CD4-positive, alpha-beta memory T cell (primary cell): ENCODE results near the gene EEF1AKMT1. TPM values are rescaled to one million over a fixed set of nuclear protein-coding genes. Genes with fewer than 3 reads are reported as not detected.
"Not testable (repeated sequence)": the region's sequence is repeated elsewhere in the genome, so short reads cannot be mapped to it uniquely, and the experiment has no call there.

ENCODE experiments used
- CTCF ChIA-PET: fragments of 350-600 bp; sonication (Branson Sonifier 250); formaldehyde crosslinking; loops from one replicate; lab custom pipeline; 2021; ENCODE audit warnings: inconsistent platforms; ENCODE audit not compliant: partially characterized antibody; lab: Charles Lee
- POLR2A ChIA-PET: fragments of 350-600 bp; sonication (Branson Sonifier 250); formaldehyde crosslinking; loops from one replicate; lab custom pipeline; 2021; ENCODE audit not compliant: partially characterized antibody; lab: Charles Lee
- DNase-seq, 5 donors: peaks; one replicate each; pipeline versions ENCODE4 v3.0.0 to v3.0.0-alpha.2; 2020 to 2022; ENCODE audit warnings: mixed read lengths in 1 of 5
- H3K27ac ChIP-seq: one replicate; pipeline ENCODE4 v1.7.0; 2013; ENCODE audit warnings: low read depth, low read length
- H3K27me3 ChIP-seq: 2 replicates; pipeline ENCODE4 v1.7.0; 2013; ENCODE audit warnings: mild to moderate bottlenecking, low read length, moderate library complexity; ENCODE audit not compliant: insufficient read depth
- H3K36me3 ChIP-seq: 2 replicates; pipeline ENCODE4 v1.7.0; 2013; ENCODE audit warnings: mild to moderate bottlenecking, low read length, moderate library complexity; ENCODE audit not compliant: insufficient read depth
- H3K4me1 ChIP-seq: 2 replicates; pipeline ENCODE4 v1.7.0; 2013; ENCODE audit warnings: mild to moderate bottlenecking, low read length, moderate library complexity; ENCODE audit not compliant: insufficient read depth
- H3K4me3 ChIP-seq, 2 donors: one replicate each; pipeline ENCODE4 v1.7.0; 2013; ENCODE audit warnings: low read length in 2 of 2, mild to moderate bottlenecking in 1 of 2
- H3K9me3 ChIP-seq, 2 donors: one replicate each; pipeline ENCODE4 v1.7.0; 2013; ENCODE audit warnings: low read length in 2 of 2, control low read depth in 1 of 2; ENCODE audit not compliant: control insufficient read depth in 1 of 2
- H3K27ac Mint-ChIP-seq, 7 donors: one replicate each; pipeline ENCODE4 v1.8.0; 2020 to 2021; ENCODE audit warnings: mixed read lengths in 7 of 7, mild to moderate bottlenecking in 6 of 7, inconsistent platforms in 3 of 7, moderate library complexity in 3 of 7
- H3K27me3 Mint-ChIP-seq, 2 donors: one replicate each; pipeline ENCODE4 v1.8.0; 2020 to 2021; ENCODE audit warnings: mixed read lengths in 2 of 2
- H3K36me3 Mint-ChIP-seq, 2 donors: one replicate each; pipeline ENCODE4 v1.8.0; 2020 to 2021; ENCODE audit warnings: mixed read lengths in 2 of 2, inconsistent platforms in 1 of 2, mild to moderate bottlenecking in 1 of 2
- H3K4me1 Mint-ChIP-seq, 4 donors: one replicate each; pipeline ENCODE4 v1.8.0; 2020 to 2021; ENCODE audit warnings: mixed read lengths in 4 of 4, mild to moderate bottlenecking in 1 of 4
- H3K4me3 Mint-ChIP-seq, 8 donors: one replicate each; pipeline ENCODE4 v1.8.0; 2020 to 2021; ENCODE audit warnings: mixed read lengths in 8 of 8, mild to moderate bottlenecking in 7 of 8, moderate library complexity in 6 of 8, inconsistent platforms in 3 of 8
- H3K9me3 Mint-ChIP-seq, 8 donors: one replicate each; pipeline ENCODE4 v1.8.0; 2020 to 2021; ENCODE audit warnings: mixed read lengths in 8 of 8, mild to moderate bottlenecking in 5 of 8, inconsistent platforms in 3 of 8, moderate library complexity in 1 of 8
- intact Hi-C: fragments of 100-400 bp; cut with micrococcal nuclease; formaldehyde crosslinking; loops from one replicate; pipeline ENCODE4 v1.15.1; 2023
- polyA plus RNA-seq, 2 donors: library from polyadenylated mRNA; unstranded; fragments of 300-500 nt; fragmentation: Illumina TruSeq; gene quantifications; one replicate each; pipeline ENCODE4 v1.2.3, GENCODE V29; 2021
- total RNA-seq, 2 experiments: library from RNA; stranded (reverse); gene quantifications; one replicate each; pipeline ENCODE4 v1.2.3, GENCODE V29; 2021

Gene EEF1AKMT1
- total and polyA plus RNA-seq, 4 experiments from 2014 or later: 8.1 to 16.2 (median 10.1) TPM

DNA sequence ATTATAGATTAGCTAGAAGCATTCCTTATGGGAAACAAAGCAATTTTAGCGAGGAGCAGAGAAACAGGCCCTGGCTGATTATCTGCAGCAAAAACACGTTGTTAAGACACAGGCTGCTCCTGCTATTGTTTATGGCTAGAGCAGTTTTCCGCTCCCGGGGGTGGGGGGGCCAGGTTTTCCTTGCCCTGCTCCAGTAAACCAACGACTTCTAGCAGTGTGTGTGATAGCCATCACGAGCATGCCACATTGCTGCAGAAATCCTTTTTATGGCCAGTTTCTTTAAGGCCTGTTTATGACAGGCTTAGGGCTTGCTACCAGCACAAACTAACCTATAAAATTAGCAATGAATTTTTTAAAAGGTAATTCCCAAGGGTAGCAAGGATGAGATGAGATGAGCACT is 88.7 kb downstream of the EEF1AKMT1 start:
- no peaks in the 10 kb centered on the region for H3K9me3 ChIP-seq
- H3K4me1 ChIP-seq: no peaks in the 10 kb centered on the region
- H3K27me3 ChIP-seq: no peaks in the 10 kb centered on the region
- Mint-ChIP-seq H3K4me3 (no peak overlapping the region), H3K4me1 (no peaks in the 10 kb centered on the region), H3K9me3 (no peaks in the 10 kb centered on the region), H3K27me3 (no peaks in the 10 kb centered on the region), H3K27ac (no peak overlapping the region), H3K36me3 (peaks cover 8 to 28% of the 10 kb centered on the region in 2 donors)
- no peak overlapping the region for H3K27ac ChIP-seq
- ChIA-PET POLR2A (no interaction called here), CTCF (no interaction called here)
- no peak overlapping the region for H3K4me3 ChIP-seq
- intact Hi-C loops: no loop called here
- no peaks in the 10 kb centered on the region for H3K36me3 ChIP-seq
- no peak for DNase-seq

DNA sequence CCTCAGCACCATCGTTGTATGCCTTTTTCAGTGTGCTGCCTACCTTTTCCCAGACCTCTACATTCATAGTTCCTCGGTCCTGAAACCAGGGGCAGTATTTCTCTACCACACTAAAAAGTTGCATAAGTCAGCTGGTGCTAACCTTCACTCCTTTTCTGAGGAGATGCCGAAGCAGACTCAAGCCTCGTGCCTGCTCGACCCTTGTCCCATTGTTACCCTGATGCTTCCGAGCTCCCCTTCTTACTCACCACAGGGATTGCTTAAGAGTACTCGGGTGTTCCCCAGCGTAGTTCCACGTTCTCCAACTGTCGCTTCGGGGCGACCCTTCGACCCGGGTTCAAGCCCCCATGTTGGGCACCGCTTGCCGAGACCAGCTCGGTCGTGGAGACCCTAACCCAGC is 89.2 kb downstream of the EEF1AKMT1 start:
- Histone ChIP-seq H3K4me1 (no peaks in the 10 kb centered on the region), H3K36me3 (no peaks in the 10 kb centered on the region), H3K27me3 (no peaks in the 10 kb centered on the region), H3K4me3 (no peak overlapping the region), H3K27ac (no peak overlapping the region), H3K9me3 (no peaks in the 10 kb centered on the region)
- Mint-ChIP-seq H3K27ac (no peak overlapping the region), H3K4me1 (no peaks in the 10 kb centered on the region), H3K9me3 (no peaks in the 10 kb centered on the region), H3K4me3 (no peak overlapping the region), H3K36me3 (peaks cover 8 to 22% of the 10 kb centered on the region in 2 donors), H3K27me3 (no peaks in the 10 kb centered on the region)
- no peak for DNase-seq
- ChIA-PET CTCF (no interaction called here), POLR2A (no interaction called here)
- intact Hi-C loops: no loop called here

DNA sequence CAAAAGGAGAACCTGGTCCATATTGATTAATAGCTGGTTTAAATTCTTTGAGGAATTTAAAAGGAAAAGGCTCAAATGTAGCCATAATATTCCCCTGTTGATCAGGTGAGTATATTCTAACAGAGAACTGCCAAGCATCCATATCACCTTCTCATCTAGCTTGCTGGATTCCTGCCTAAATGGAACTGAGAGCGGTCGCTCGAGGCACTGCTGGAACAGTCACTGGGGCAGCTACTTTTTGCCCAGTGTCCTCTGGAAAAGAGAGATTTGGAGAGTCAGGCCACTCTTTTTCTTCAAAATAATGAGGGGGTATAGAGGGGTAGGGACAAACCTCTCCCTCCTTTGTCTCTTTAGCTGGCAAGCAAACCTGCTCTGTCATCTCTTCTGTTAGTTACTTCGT is 89.7 kb downstream of the EEF1AKMT1 start:
- no peak overlapping the region for H3K27ac ChIP-seq
- H3K4me3 ChIP-seq: no peak overlapping the region
- Mint-ChIP-seq H3K4me3 (no peak overlapping the region), H3K4me1 (no peaks in the 10 kb centered on the region), H3K9me3 (no peaks in the 10 kb centered on the region), H3K36me3 (peaks cover 8 to 18% of the 10 kb centered on the region in 2 donors), H3K27ac (no peak overlapping the region), H3K27me3 (no peaks in the 10 kb centered on the region)
- CTCF ChIA-PET: no interaction called here
- no peaks in the 10 kb centered on the region for H3K27me3 ChIP-seq
- intact Hi-C loops: no loop called here
- no peak for DNase-seq
- H3K9me3 ChIP-seq: no peaks in the 10 kb centered on the region
- H3K4me1 ChIP-seq: no peaks in the 10 kb centered on the region
- POLR2A ChIA-PET: no interaction called here
- no peaks in the 10 kb centered on the region for H3K36me3 ChIP-seq

DNA sequence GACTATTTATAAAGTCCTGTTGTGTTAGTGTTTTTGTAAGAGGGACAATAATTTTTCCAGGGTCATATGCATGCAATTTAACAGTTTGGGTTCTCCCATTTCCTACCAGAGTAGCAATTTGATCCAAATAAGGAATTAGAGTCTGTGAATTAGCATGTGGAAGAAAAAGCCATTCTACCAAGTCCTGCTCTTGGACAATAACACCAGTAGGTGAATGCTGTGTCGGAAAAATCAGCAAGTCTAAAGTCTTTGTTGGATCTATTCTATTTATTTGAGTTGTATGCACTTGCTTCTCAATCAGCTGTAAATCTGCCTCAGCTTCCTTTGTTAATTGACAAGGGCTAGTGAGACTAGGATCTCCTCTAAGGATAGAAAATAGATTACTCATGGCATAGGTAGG is 91.7 kb downstream of the EEF1AKMT1 start:
- Histone ChIP-seq H3K4me1 (no peaks in the 10 kb centered on the region), H3K36me3 (no peaks in the 10 kb centered on the region), H3K9me3 (no peaks in the 10 kb centered on the region), H3K27ac (no peak overlapping the region), H3K27me3 (no peaks in the 10 kb centered on the region), H3K4me3 (no peak overlapping the region)
- H3K4me1 Mint-ChIP-seq: no peaks in the 10 kb centered on the region
- H3K36me3 Mint-ChIP-seq: peaks cover 5 to 14% of the 10 kb centered on the region in 2 donors
- H3K27me3 Mint-ChIP-seq: no peaks in the 10 kb centered on the region
- H3K27ac Mint-ChIP-seq: no peak overlapping the region
- no peaks in the 10 kb centered on the region for H3K9me3 Mint-ChIP-seq
- DNase-seq: no peak
- H3K4me3 Mint-ChIP-seq: no peak overlapping the region
- ChIA-PET CTCF (interaction anchor here (0.6 kb wide), 1 partner anchor 200 kb away, joined by 4 read pairs; no protein-coding TSS in a partner anchor), POLR2A (no interaction called here)
- intact Hi-C loops: no loop called here

DNA sequence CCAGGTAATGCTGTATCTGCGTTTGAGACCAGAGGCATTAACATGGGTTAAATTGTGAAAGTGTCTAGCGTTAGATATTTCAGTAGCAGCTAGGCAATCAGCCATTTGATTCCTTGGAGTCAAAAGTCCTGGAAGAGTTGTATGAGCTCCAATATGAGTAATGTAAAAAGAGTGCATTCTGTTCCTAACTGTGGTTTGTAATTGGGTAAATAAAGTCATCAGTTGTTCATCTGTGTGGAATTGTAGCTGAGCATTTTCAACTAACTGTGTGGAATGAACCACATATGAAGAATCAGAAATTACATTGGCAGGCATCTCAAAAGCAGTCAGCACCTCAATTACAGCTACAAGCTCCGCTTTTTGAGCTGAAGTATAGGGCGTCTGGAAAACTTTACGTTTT is 92.3 kb downstream of the EEF1AKMT1 start:
- H3K9me3 Mint-ChIP-seq, H3K4me1 Mint-ChIP-seq, POLR2A ChIA-PET, H3K27me3 Mint-ChIP-seq, H3K36me3 ChIP-seq, H3K4me3 Mint-ChIP-seq, intact Hi-C loops, H3K4me3 ChIP-seq, H3K27ac ChIP-seq, H3K27me3 ChIP-seq, H3K9me3 ChIP-seq, DNase-seq, H3K4me1 ChIP-seq, H3K27ac Mint-ChIP-seq: not testable (repeated sequence)
- H3K36me3 Mint-ChIP-seq: peaks cover 5 to 17% of the 10 kb centered on the region in 2 donors
- CTCF ChIA-PET: interaction anchor here (0.6 kb wide), 1 partner anchor 201 kb away, joined by 4 read pairs; no protein-coding TSS in a partner anchor

DNA sequence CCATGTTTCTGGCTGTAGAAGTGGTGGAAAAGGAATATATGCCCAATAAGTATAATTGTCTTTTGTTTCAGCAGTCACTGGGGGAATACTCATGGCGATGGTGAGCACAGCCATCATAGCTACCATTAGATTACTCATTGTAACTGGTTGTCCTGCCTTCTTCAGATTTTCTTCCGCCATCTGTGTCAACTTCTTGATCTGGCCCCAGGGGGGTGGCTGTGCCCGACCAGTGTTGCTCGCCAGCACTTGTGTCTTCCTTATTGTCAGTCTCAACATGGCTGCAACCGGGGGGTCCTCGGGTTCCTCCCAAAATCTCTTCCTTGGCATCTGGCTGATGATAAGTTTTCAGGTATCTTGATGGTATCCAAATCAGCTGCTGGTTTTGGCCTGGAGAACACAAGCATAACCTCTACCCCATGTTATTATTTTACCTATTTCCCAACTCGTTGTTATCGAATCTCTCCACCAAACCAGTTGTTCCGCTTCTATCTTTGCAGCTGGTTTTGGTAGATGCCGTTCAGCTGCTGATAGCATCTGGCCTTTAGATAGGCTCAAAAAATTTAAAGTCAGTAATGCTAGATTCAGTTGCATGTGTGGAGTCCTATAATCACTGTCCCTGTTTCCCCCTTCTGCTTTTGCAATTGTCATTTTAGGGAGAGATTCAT is 93.2 kb downstream of the EEF1AKMT1 start:
- no peak overlapping the region for H3K27ac ChIP-seq
- Mint-ChIP-seq H3K27ac (no peak overlapping the region), H3K36me3 (peaks cover 10 to 23% of the 10 kb centered on the region in 2 donors), H3K4me1 (no peaks in the 10 kb centered on the region), H3K27me3 (no peaks in the 10 kb centered on the region), H3K9me3 (no peaks in the 10 kb centered on the region), H3K4me3 (no peak overlapping the region)
- intact Hi-C loops: no loop called here
- ChIA-PET POLR2A (no interaction called here), CTCF (interaction anchor here (0.6 kb wide), 1 partner anchor 116 kb away, joined by 3 read pairs; no protein-coding TSS in a partner anchor)
- H3K36me3 ChIP-seq: no peaks in the 10 kb centered on the region
- no peaks in the 10 kb centered on the region for H3K4me1 ChIP-seq
- H3K9me3 ChIP-seq: no peaks in the 10 kb centered on the region
- no peak overlapping the region for H3K4me3 ChIP-seq
- no peaks in the 10 kb centered on the region for H3K27me3 ChIP-seq
- no peak for DNase-seq

DNA sequence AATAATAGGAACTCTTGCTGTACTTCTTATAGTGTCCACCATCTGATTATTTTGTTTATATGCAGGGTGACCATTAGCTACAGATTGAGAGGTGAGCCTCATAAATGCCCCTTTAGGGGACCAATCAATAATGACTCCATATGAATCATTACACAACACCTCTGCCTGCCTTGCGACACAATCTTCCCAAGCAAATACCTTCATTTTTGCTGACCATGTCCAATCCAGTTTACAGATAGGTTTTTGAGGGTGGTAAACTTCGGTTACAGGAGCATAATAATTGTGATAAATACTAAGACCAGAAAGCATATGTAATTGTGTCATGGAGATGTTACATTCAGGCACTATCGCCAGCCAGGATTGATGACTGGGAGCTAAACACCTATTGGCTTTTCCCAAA is 93.9 kb downstream of the EEF1AKMT1 start:
- POLR2A ChIA-PET: no interaction called here
- DNase-seq: no peak
- H3K27ac Mint-ChIP-seq: no peak overlapping the region
- Histone ChIP-seq H3K4me3 (no peak overlapping the region), H3K27me3 (no peaks in the 10 kb centered on the region), H3K4me1 (no peaks in the 10 kb centered on the region), H3K36me3 (no peaks in the 10 kb centered on the region), H3K27ac (no peak overlapping the region), H3K9me3 (no peaks in the 10 kb centered on the region)
- CTCF ChIA-PET: interaction anchor here (0.6 kb wide), 1 partner anchor 116 kb away, joined by 3 read pairs; no protein-coding TSS in a partner anchor
- H3K9me3 Mint-ChIP-seq: no peaks in the 10 kb centered on the region
- H3K36me3 Mint-ChIP-seq: peaks cover 12 to 24% of the 10 kb centered on the region in 2 donors
- intact Hi-C loops: no loop called here
- H3K4me1 Mint-ChIP-seq: no peaks in the 10 kb centered on the region
- H3K4me3 Mint-ChIP-seq: no peak overlapping the region
- H3K27me3 Mint-ChIP-seq: no peaks in the 10 kb centered on the region
